Esophagus (tissue), 2 donors: ENCODE results near the gene FCHO2. TPM values are rescaled to one million over a fixed set of nuclear protein-coding genes. Genes with fewer than 3 reads are reported as not detected.

Experiments used
- H3K27ac ChIP-seq, 2 donors: one replicate each; pipeline ENCODE4 v1.5.1; 2013; ENCODE audit warnings: low read depth in 2 of 2, mild to moderate bottlenecking in 2 of 2, inconsistent platforms in 1 of 2, low read length in 1 of 2, moderate library complexity in 1 of 2
- H3K27me3 ChIP-seq, 2 donors: one replicate each; pipeline ENCODE4 v1.6.1; 2013; ENCODE audit warnings: low read length in 2 of 2, control low read depth in 1 of 2, mild to moderate bottlenecking in 1 of 2; ENCODE audit not compliant: insufficient read depth in 2 of 2, control insufficient read depth in 1 of 2
- H3K36me3 ChIP-seq, 2 donors: one replicate each; pipeline ENCODE4 v1.6.1; 2013; ENCODE audit warnings: low read length in 1 of 2; ENCODE audit not compliant: control insufficient read depth in 2 of 2, insufficient read depth in 2 of 2
- H3K4me1 ChIP-seq, 2 donors: one replicate each; pipeline ENCODE4 v1.6.1; 2013; ENCODE audit warnings: low read length in 1 of 2; ENCODE audit not compliant: control insufficient read depth in 2 of 2, insufficient read depth in 2 of 2
- H3K4me3 ChIP-seq, 2 donors: one replicate each; pipeline ENCODE4 v1.5.1; 2013; ENCODE audit warnings: low read length in 2 of 2, mild to moderate bottlenecking in 2 of 2, low read depth in 1 of 2, moderate library complexity in 1 of 2
- H3K9me3 ChIP-seq, 2 donors: one replicate each; pipeline ENCODE4 v1.6.1; 2013; ENCODE audit warnings: mild to moderate bottlenecking in 2 of 2, low read depth in 1 of 2, low read length in 1 of 2, moderate library complexity in 1 of 2; ENCODE audit not compliant: control insufficient read depth in 2 of 2, insufficient read depth in 1 of 2
- WGBS, 2 donors: extraction: QIAGEN DNeasy Blood & Tissue Kit; methylation state at CpG; one replicate each; pipeline ENCODE4 v1.1.7; 2013; 5-methylcytosine and 5-hydroxymethylcytosine counted together
- polyA plus RNA-seq, 2 donors: library from polyadenylated mRNA; stranded (reverse); fragments of 200-250 nt; gene quantifications; one replicate each; pipeline ENCODE4 v1.2.3, GENCODE V29; 2013
- donor health status: healthy with polysubstance abuse.
- donor health status: Bipolar disorder and iron deficiency.

Gene FCHO2
- polyA plus RNA-seq, 2 donors: 20.5 to 33.7 TPM

- Histone ChIP-seq H3K27ac (no peak overlapping the region), H3K4me3 (no peak overlapping the region), H3K9me3 (no peaks in the 10 kb centered on the region), H3K27me3 (no peaks in the 10 kb centered on the region), H3K36me3 (no peaks in the 10 kb centered on the region), H3K4me1 (no peaks in the 10 kb centered on the region)
- 88 to 90% methylated on average over 1 of the region's 1 CpG for WGBS, 2 donors
Measured at GRCh38 chr5:73111536-73111935, 155.7 kb downstream of the FCHO2 start.

DNA sequence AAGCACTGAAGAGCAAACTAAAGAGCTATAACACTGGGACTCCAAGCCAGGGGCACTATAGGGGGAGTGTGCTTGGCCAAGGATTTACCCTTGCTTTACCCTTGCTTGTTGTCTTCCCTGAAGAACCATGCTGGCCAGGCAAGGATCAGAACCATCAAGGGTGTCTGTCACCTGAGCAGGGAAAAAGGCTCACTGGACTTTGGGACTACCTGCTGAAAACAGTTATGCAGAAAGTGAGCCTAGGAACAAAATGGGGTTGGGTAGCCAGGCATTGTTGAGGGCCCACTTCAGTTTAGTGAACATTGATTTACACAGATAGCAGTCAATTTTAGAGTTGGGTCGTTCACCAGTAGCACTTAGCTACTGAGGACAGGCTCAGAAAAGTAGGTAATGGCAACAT, 156.5 kb downstream of the FCHO2 start:
- 82 to 96% methylated on average over 1 of the region's 1 CpG for WGBS, 2 donors
- no peaks in the 10 kb centered on the region for H3K4me1 ChIP-seq
- H3K4me3 ChIP-seq: no peak overlapping the region
- H3K9me3 ChIP-seq: peaks cover 0 to 2% of the 10 kb centered on the region in 2 donors
- H3K27me3 ChIP-seq: no peaks in the 10 kb centered on the region
- no peaks in the 10 kb centered on the region for H3K36me3 ChIP-seq
- no peak overlapping the region for H3K27ac ChIP-seq

DNA sequence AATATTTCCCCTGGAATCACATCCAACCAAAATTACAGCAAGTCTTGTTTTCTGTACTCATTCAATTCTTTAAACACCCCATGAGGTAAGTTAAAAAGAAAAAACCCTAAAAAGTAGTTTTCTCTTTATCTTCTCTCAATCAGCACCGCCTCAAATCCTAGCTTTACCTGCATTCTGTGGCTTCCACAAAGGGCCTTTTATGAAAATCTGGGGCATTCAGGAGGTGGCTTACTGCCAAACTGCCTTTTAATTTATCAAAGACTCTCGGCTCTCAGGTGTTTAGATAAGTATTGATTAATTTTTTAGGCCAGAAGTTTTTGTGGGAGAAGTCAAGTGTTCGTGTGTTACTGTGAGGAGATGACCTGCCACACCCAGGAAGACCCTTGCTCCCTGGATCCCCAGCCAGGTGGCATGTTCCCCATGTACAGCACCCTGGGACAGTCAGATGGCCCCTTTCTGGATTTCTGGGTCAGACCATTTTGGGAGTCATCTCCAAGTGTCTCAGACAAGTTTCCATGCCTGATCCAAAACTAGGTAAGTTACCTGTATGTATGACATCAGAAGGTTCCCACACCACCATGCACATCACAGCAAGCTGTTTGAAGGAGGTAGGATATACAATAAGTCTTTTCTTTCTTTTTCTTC, 158.3 kb downstream of the FCHO2 start:
- WGBS, 2 donors: 46 to 71% methylated on average over 3 of the region's 3 CpGs
- no peaks in the 10 kb centered on the region for H3K27me3 ChIP-seq

GRCh38 chr5:73115399-73116051, 159.7 kb downstream of the FCHO2 start:
- Histone ChIP-seq H3K36me3 (no peaks in the 10 kb centered on the region), H3K9me3 (peaks cover 0 to 3% of the 10 kb centered on the region in 2 donors), H3K27me3 (no peaks in the 10 kb centered on the region), H3K4me3 (no peak overlapping the region), H3K4me1 (peaks cover 0 to 4% of the 10 kb centered on the region in 2 donors), H3K27ac (no peak overlapping the region)
- WGBS, 2 donors: 57 to 64% methylated on average over 4 of the region's 4 CpGs

More for the DNA sequence above, 158.3 kb downstream of the FCHO2 start:
- Histone ChIP-seq H3K27ac (no peak overlapping the region), H3K9me3 (peaks cover 0 to 3% of the 10 kb centered on the region in 2 donors), H3K4me3 (no peak overlapping the region), H3K36me3 (no peaks in the 10 kb centered on the region), H3K4me1 (no peaks in the 10 kb centered on the region)

DNA sequence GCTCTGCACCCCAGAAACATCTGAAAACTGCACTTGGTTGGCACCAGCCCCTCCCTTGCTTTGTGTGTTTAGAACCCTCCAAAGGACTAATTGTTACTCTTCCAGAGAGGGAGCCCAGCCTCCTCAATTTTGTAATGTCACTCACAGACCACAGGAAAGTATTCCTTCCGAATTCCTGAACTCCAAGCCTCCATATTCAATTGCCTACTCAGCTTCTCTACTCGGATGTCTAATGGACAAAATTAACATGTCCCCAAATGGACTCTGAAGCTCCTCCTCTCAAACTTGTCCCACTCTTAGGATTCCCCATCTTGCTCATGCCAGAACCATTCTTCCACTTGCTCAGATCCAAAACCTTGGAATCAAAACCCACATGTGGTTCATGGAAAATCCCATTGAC, 160.7 kb downstream of the FCHO2 start:
- Histone ChIP-seq H3K9me3 (peaks cover 0 to 3% of the 10 kb centered on the region in 2 donors), H3K4me1 (peaks cover 0 to 4% of the 10 kb centered on the region in 2 donors), H3K4me3 (no peak overlapping the region), H3K27ac (no peak overlapping the region), H3K27me3 (no peaks in the 10 kb centered on the region), H3K36me3 (no peaks in the 10 kb centered on the region)
- WGBS, 2 donors: 80 to 86% methylated on average over 2 of the region's 2 CpGs

- Histone ChIP-seq H3K27ac (no peak overlapping the region), H3K9me3 (peaks cover 0 to 3% of the 10 kb centered on the region in 2 donors), H3K36me3 (no peaks in the 10 kb centered on the region), H3K27me3 (no peaks in the 10 kb centered on the region), H3K4me1 (peaks cover 0 to 4% of the 10 kb centered on the region in 2 donors), H3K4me3 (no peak overlapping the region)
- 73 to 79% methylated on average over 3 of the region's 3 CpGs for WGBS, 2 donors
Measured at GRCh38 chr5:73117088-73117740, 161.4 kb downstream of the FCHO2 start.

GRCh38 chr5:73118391-73118973, 162.6 kb downstream of the FCHO2 start:
- Histone ChIP-seq H3K4me3 (no peak overlapping the region), H3K27ac (peak overlapping the region in 1 of 2 donors; percentile 37), H3K27me3 (no peaks in the 10 kb centered on the region), H3K9me3 (peaks cover 0 to 3% of the 10 kb centered on the region in 2 donors), H3K36me3 (no peaks in the 10 kb centered on the region), H3K4me1 (peaks cover 0 to 4% of the 10 kb centered on the region in 2 donors)
- 63 to 80% methylated on average over 5 of the region's 5 CpGs for WGBS, 2 donors

GRCh38 chr5:73119451-73120157, 163.8 kb downstream of the FCHO2 start:
- Histone ChIP-seq H3K27ac (peak overlapping the region; percentile 1 to 81), H3K4me3 (peak overlapping the region; percentile 58 to 80)

More at GRCh38 chr5:73119451-73120157, 163.8 kb downstream of the FCHO2 start:
- Histone ChIP-seq H3K4me1 (peaks cover 0 to 4% of the 10 kb centered on the region in 2 donors), H3K36me3 (no peaks in the 10 kb centered on the region), H3K9me3 (peaks cover 0 to 3% of the 10 kb centered on the region in 2 donors), H3K27me3 (no peaks in the 10 kb centered on the region)
- 39 to 48% methylated on average over 36 to 40 of the region's 40 CpGs for WGBS, 2 donors
